Smooth muscle cell (in vitro differentiated cells): ENCODE measurements around the gene PDXK. TPM values are rescaled to one million over a fixed set of nuclear protein-coding genes. Genes with fewer than 3 reads are reported as not detected.

Source experiments
- DNase-seq: peaks from one replicate; lab custom pipeline; 2025; ENCODE audit not compliant: unreplicated experiment; lab: John Stamatoyannopoulos, UW
- H2AFZ ChIP-seq: fragments of 200-600 bp; sonication (generic); 2 replicates; pipeline ENCODE4 v1.6.0; 2016; ENCODE audit warnings: antibody characterized with exemption, low read depth, mild to moderate bottlenecking
- H3F3A ChIP-seq: fragments of 200-600 bp; sonication (generic); 2 replicates; pipeline ENCODE4 v1.6.0; 2017; ENCODE audit warnings: antibody characterized with exemption, low read depth
- H3K27ac ChIP-seq: fragments of 200-600 bp; sonication (generic); 2 replicates; pipeline ENCODE4 v1.5.1; 2016; ENCODE audit warnings: low read depth, mild to moderate bottlenecking
- H3K27me3 ChIP-seq: fragments of 200-600 bp; sonication (generic); 2 replicates; pipeline ENCODE4 v1.6.1; 2016; ENCODE audit warnings: low read depth, mild to moderate bottlenecking
- H3K36me3 ChIP-seq: fragments of 200-600 bp; sonication (generic); 2 replicates; pipeline ENCODE4 v1.5.1; 2016; ENCODE audit warnings: low read depth
- H3K4me1 ChIP-seq: fragments of 200-600 bp; sonication (generic); 2 replicates; pipeline ENCODE4 v1.5.1; 2016; ENCODE audit warnings: low read depth
- H3K4me2 ChIP-seq: fragments of 200-600 bp; sonication (generic); 2 replicates; pipeline ENCODE4 v1.6.0; 2016; ENCODE audit warnings: mild to moderate bottlenecking
- H3K4me3 ChIP-seq: fragments of 200-600 bp; sonication (generic); 2 replicates; pipeline ENCODE4 v1.5.1; 2016; ENCODE audit warnings: mild to moderate bottlenecking
- H3K79me2 ChIP-seq: fragments of 200-600 bp; sonication (generic); 2 replicates; pipeline ENCODE4 v1.6.0; 2016; ENCODE audit warnings: low read depth, mild to moderate bottlenecking
- H3K9ac ChIP-seq: fragments of 200-600 bp; sonication (generic); 2 replicates; pipeline ENCODE4 v1.6.0; 2016; ENCODE audit warnings: low read depth
- H3K9me3 ChIP-seq: fragments of 200-600 bp; sonication (generic); replicated peaks from 2 replicates; pipeline ENCODE4 v1.5.1; 2016; ENCODE audit warnings: low read depth
- H4K20me1 ChIP-seq: fragments of 200-600 bp; sonication (generic); 2 replicates; pipeline ENCODE4 v1.6.0; 2016; ENCODE audit warnings: low read depth
- WGBS: methylation state at CpG from one replicate; pipeline ENCODE4 v1.1.7; 2016; ENCODE audit warnings: low lambda C conversion rate; 5-methylcytosine and 5-hydroxymethylcytosine counted together
- polyA plus RNA-seq: library from polyadenylated mRNA; unstranded; fragments of >200 nt; fragmentation: Nextera tagmentation; extraction: Ambion mirVana; gene quantifications from 2 replicates; pipeline ENCODE4 v1.2.1, GENCODE V29; 2016
- total RNA-seq: library from RNA; depleted of rRNA; stranded (reverse); fragments of >200 nt; gene quantifications from 2 replicates; pipeline ENCODE4 v1.2.3, GENCODE V29; 2014
- TF ChIP-seq, protein P1 (sequence below): fragments of 200-600 bp; sonication (generic); IDR thresholded peaks from 2 replicates; pipeline ENCODE4 v1.5.1; 2017; ENCODE audit warnings: borderline replicate concordance, mild to moderate bottlenecking, antibody characterized with exemption; ENCODE audit not compliant: insufficient read depth, poor library complexity, severe bottlenecking

Gene PDXK
- total and polyA plus RNA-seq, 2 experiments from 2014 or later: 92.6 to 184 TPM

DNA sequence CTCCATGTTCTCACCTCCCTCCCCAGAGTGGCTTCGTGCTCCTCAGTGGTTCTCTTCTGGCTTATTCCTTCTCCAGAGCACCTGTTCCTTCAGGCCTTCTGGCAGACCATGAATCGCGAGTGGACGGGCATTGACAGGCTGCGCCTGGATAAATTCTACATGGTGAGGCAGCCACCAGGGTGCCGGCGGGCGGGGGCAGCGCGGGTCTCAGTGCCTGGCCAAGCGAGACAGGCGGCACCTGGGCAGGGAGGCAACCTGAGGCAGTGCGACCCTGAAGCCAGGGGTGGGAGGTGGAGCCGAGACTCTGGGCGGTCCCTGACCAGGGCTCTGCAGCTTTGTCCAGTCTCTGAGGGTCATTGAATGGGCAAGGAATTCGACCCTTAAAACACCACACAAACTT, 74.3 kb downstream of the PDXK start:
- 98% methylated on average over 16 of the region's 16 CpGs for WGBS
- H3K4me2 ChIP-seq: no peak overlapping the region
- H4K20me1 ChIP-seq: peaks cover 8% of the 10 kb centered on the region
- TF ChIP-seq, protein P1, sequence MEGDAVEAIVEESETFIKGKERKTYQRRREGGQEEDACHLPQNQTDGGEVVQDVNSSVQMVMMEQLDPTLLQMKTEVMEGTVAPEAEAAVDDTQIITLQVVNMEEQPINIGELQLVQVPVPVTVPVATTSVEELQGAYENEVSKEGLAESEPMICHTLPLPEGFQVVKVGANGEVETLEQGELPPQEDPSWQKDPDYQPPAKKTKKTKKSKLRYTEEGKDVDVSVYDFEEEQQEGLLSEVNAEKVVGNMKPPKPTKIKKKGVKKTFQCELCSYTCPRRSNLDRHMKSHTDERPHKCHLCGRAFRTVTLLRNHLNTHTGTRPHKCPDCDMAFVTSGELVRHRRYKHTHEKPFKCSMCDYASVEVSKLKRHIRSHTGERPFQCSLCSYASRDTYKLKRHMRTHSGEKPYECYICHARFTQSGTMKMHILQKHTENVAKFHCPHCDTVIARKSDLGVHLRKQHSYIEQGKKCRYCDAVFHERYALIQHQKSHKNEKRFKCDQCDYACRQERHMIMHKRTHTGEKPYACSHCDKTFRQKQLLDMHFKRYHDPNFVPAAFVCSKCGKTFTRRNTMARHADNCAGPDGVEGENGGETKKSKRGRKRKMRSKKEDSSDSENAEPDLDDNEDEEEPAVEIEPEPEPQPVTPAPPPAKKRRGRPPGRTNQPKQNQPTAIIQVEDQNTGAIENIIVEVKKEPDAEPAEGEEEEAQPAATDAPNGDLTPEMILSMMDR: no peak
- H3K27me3 ChIP-seq: no peaks in the 10 kb centered on the region
- H3K4me3 ChIP-seq: no peak overlapping the region
- no peak overlapping the region for H3K27ac ChIP-seq
- DNase-seq: no peak
- peaks cover 36% of the 10 kb centered on the region for H3K79me2 ChIP-seq
- no peaks in the 10 kb centered on the region for H3K36me3 ChIP-seq
- no peak overlapping the region for H2AFZ ChIP-seq
- peaks cover 10% of the 10 kb centered on the region for H3K4me1 ChIP-seq
- no peaks in the 10 kb centered on the region for H3K9me3 ChIP-seq
- no peak overlapping the region for H3K9ac ChIP-seq
- H3F3A ChIP-seq: no peaks in the 10 kb centered on the region

DNA sequence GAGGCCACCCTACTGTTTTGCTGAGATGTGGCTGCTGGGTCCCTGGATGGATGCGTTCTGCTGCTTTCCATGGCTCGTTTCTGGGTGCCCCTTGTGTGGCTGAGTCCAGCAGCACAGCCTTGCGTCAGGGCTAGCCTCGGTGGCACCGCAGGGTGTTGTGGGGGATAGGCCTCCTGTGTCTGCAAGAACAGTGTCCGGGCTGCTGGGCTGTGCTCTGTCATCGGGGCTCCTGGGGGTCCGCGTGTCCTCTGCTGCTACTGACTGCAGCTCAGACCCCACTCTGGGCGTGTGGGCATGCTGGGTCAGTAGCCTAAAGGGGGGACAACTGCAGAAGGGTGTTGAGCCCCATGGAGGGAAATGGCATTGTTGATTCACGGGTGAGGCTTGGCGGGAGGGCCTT, 75.4 kb downstream of the PDXK start:
- Histone ChIP-seq H3K4me1 (peaks cover 10% of the 10 kb centered on the region), H3K79me2 (peaks cover 36% of the 10 kb centered on the region), H3K4me2 (no peak overlapping the region), H4K20me1 (peaks cover 8% of the 10 kb centered on the region), H2AFZ (no peak overlapping the region), H3F3A (no peaks in the 10 kb centered on the region), H3K27me3 (no peaks in the 10 kb centered on the region), H3K9ac (no peak overlapping the region), H3K9me3 (no peaks in the 10 kb centered on the region), H3K4me3 (no peak overlapping the region), H3K27ac (no peak overlapping the region), H3K36me3 (no peaks in the 10 kb centered on the region)
- WGBS: 92% methylated on average over 12 of the region's 12 CpGs
- no peak for DNase-seq
- TF ChIP-seq, protein P1: no peak

DNA sequence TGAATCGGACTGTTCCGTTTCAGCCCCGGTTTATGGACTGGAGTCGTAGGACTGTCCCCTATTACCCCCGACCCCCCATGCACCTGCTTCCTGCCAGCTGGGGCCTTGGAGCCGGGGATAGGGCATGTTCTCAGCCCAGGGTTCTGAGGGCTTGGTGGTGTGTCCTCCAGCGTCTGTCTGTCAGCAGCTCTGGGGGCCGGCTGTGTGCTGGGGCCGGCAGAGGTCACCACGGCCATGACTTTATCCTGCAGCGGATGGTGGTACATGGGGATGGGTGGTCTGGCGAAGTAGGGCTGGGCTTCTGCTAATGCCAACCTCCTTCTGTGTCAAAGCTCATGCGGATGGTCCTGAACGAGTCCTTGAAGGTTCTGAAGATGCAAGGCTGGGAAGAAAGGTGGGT, 75.9 kb downstream of the PDXK start:
- Histone ChIP-seq H3K36me3 (no peaks in the 10 kb centered on the region), H3K4me1 (peaks cover 10% of the 10 kb centered on the region), H3K9ac (no peak overlapping the region), H3K27me3 (no peaks in the 10 kb centered on the region), H3K9me3 (no peaks in the 10 kb centered on the region), H4K20me1 (peaks cover 8% of the 10 kb centered on the region), H2AFZ (no peak overlapping the region), H3K79me2 (peaks cover 32% of the 10 kb centered on the region), H3K4me2 (no peak overlapping the region), H3K4me3 (no peak overlapping the region), H3K27ac (no peak overlapping the region), H3F3A (no peaks in the 10 kb centered on the region)
- TF ChIP-seq, protein P1: no peak
- WGBS: 94% methylated on average over 14 of the region's 14 CpGs
- DNase-seq: no peak

DNA sequence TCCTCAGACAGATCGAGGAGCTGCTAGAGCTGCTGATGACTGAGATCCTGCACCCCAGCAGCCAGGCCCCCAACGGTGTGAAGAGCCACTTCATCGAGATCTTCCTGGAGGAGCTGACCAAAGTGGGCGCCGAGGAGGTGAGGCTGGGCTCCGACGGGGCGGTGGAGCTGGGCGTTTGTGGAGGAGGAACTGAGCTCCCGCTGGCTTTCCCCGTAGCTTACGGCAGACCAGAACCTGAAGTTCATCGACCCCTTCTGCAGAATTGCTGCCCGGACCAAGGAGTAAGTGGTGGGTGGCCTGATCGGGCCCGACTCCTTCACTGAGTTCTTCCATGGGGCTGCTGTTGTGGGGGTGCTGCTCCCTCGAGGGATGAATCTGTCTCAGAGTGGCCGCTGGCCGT, 78.5 kb downstream of the PDXK start:
- Histone ChIP-seq H3K4me2 (no peak overlapping the region), H3K27ac (no peak overlapping the region), H3K4me3 (no peak overlapping the region), H3F3A (no peaks in the 10 kb centered on the region), H3K9ac (no peak overlapping the region), H4K20me1 (peaks cover 8% of the 10 kb centered on the region), H3K79me2 (peaks cover 7% of the 10 kb centered on the region), H2AFZ (no peak overlapping the region), H3K9me3 (no peaks in the 10 kb centered on the region), H3K27me3 (no peaks in the 10 kb centered on the region), H3K36me3 (no peaks in the 10 kb centered on the region), H3K4me1 (no peaks in the 10 kb centered on the region)
- TF ChIP-seq, protein P1: no peak
- 93% methylated on average over 19 of the region's 19 CpGs for WGBS
- no peak for DNase-seq
